Measurements from ENCODE around the gene WDR70. TPM values are rescaled to one million over a fixed set of nuclear protein-coding genes. Genes with fewer than 3 reads are reported as not detected.

The WDR70 gene
- total RNA-seq, 4 donors from 2014 or later, result 18.9 to 106 (median 34.9) TPM

GRCh38 chr5:37553720-37554404 is 174.7 kb downstream of the WDR70 start:
- Histone ChIP-seq H3K27me3 (no peaks in the 10 kb centered on the region), H3K9me3 (no peaks in the 10 kb centered on the region), H3K4me1 (no peaks in the 10 kb centered on the region), H3K4me3 (no peak overlapping the region), H3K36me3 (no peaks in the 10 kb centered on the region), H3K27ac (no peak overlapping the region)
- TF ChIP-seq CTCF (IDR thresholded peaks at IDR 0.05) (no peak), POLR2A (IDR thresholded peaks at IDR 0.05) (no peak)
- DNase-seq, result no peak

- Histone ChIP-seq H3K36me3 (no peaks in the 10 kb centered on the region), H3K9me3 (no peaks in the 10 kb centered on the region), H3K4me1 (no peaks in the 10 kb centered on the region), H3K4me3 (no peak overlapping the region), H3K27ac (no peak overlapping the region), H3K27me3 (no peaks in the 10 kb centered on the region)
- no peak for DNase-seq
- TF ChIP-seq CTCF (IDR thresholded peaks at IDR 0.05) (no peak), POLR2A (IDR thresholded peaks at IDR 0.05) (no peak)
These were observed 175.3 kb downstream of the WDR70 start for GRCh38 chr5:37554405-37554739.

GRCh38 chr5:37554938-37555337 is 175.8 kb downstream of the WDR70 start:
- TF ChIP-seq CTCF (IDR thresholded peaks at IDR 0.05), result peak in 4 of 6 experiments; percentile 32 to 61 (median 57)
- TF ChIP-seq POLR2A (IDR thresholded peaks at IDR 0.05), result no peak
- Histone ChIP-seq H3K27ac (no peak overlapping the region), H3K9me3 (no peaks in the 10 kb centered on the region), H3K4me1 (no peaks in the 10 kb centered on the region), H3K27me3 (no peaks in the 10 kb centered on the region), H3K4me3 (no peak overlapping the region), H3K36me3 (no peaks in the 10 kb centered on the region)
- no peak for DNase-seq

- no peaks in the 10 kb centered on the region for H3K27me3 ChIP-seq
- no peak for TF ChIP-seq POLR2A (IDR thresholded peaks at IDR 0.05)
- TF ChIP-seq CTCF (IDR thresholded peaks at IDR 0.05), result no peak
- H3K36me3 ChIP-seq, result no peaks in the 10 kb centered on the region
- H3K4me1 ChIP-seq, result no peaks in the 10 kb centered on the region
- H3K27ac ChIP-seq, result no peak overlapping the region
- H3K9me3 ChIP-seq, result no peaks in the 10 kb centered on the region
- H3K4me3 ChIP-seq, result no peak overlapping the region
- DNase-seq, result no peak
These were observed 178.7 kb downstream of the WDR70 start for GRCh38 chr5:37557734-37558293.

GRCh38 chr5:37565062-37565670 is 186.0 kb downstream of the WDR70 start:
- Histone ChIP-seq H3K4me1 (peaks cover 0 to 7% (median 0%) of the 10 kb centered on the region in 4 donors), H3K27ac (no peak overlapping the region), H3K4me3 (no peak overlapping the region), H3K36me3 (no peaks in the 10 kb centered on the region), H3K9me3 (no peaks in the 10 kb centered on the region), H3K27me3 (no peaks in the 10 kb centered on the region)
- TF ChIP-seq POLR2A (IDR thresholded peaks at IDR 0.05) (no peak), CTCF (IDR thresholded peaks at IDR 0.05) (no peak)
- no peak for DNase-seq

Measured in Peyer's patch (tissue), 4 donors.